ENCODE data around the gene TYROBP.
"Not testable (repeated sequence)": the region's sequence is repeated elsewhere in the genome, so short reads cannot be mapped to it uniquely, and the experiment has no call there.

TYROBP gene

DNA sequence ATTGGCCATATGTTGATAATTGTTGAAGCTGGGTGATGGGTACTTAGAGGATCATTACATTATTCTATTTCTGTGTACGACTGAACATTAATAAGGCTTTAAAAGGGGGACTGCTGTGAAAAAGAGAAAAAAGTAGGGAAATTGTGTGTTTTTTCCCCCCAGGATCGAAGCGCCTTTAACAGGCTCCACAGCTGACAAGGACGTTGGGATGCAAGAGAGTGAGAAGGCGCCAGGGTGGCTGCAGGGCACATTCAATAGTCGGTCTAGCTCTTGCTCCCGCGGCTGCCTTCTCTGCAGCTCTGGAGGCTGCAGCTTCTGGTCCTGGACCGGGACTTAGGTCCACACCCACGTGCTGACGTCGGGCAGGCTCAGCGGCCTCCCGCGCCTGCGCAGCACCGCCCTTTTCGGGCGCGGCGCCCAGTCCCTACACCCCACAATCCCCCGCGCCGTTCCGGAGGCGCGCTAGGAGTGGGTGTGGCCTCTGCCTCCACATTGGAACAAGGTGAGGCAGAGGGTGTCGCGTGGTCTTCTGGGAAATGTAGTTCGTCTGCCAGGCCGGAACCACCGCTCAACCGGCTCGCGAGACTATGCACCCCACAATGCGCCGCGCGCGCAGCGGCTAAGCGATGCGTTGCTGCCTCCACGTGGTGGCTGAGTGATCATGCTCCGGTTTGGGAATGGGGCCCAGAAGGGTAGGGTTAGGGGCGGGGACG is 23.2 kb upstream of the TYROBP start:
- peak; percentile 97 for DNase-seq

DNA sequence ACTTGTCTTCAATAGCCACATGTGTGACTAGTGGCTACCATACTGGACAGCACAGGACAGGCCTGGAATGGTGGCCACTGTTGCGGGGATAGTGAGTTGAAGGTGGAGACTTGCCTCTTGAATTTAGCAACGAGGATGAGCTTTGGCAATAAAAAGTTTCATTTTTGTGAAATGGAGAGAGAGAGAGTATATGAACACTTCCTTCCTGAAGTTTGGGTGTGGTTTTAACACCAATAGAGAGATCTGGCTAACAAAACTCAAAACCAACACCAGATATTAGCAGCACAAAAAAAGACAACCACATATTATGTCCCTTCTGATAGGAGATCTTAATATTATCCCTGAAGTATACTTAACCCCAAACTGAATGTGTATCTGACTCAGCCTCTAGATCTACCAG is 21.8 kb upstream of the TYROBP start:
- DNase-seq: no peak

DNA sequence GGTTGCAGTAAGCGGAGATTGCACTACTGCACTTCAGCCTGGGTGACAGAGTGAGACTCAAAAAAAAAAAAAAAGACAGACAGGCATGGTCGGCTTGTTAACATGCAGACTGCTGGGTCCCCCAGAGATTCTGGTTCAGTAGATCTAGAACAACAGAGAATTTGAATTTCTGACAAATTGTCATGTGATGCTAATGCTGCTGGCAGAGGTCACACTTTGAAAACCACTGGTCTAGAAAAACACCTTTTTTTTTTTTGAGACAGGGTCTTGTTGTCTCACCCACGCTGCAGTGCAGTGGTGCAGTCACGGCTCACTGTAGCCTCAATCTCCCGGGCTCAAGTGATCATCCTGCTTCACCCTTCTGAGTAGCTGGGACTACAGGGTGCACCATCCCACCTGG is 20.4 kb upstream of the TYROBP start:
- no peak for DNase-seq

DNA sequence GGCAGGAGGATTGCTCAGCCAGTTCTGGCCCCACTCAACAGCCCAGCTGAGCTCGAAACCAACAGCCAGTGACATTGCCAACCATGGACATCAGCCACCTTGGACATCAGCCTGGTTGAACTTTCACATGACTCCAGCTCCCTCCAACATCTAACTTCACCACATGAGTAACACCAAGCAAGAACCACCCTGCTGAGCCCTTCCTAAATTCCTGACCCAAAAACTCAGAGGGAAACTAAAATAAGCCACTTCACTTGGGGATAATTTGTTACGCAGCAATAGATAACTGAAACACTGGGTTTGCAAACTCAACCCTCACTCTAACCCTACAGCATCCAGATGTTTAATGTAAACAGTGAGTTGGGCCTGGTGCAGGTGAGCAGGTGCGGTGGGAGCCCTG is 17.4 kb upstream of the TYROBP start:
- no peak for DNase-seq

DNA sequence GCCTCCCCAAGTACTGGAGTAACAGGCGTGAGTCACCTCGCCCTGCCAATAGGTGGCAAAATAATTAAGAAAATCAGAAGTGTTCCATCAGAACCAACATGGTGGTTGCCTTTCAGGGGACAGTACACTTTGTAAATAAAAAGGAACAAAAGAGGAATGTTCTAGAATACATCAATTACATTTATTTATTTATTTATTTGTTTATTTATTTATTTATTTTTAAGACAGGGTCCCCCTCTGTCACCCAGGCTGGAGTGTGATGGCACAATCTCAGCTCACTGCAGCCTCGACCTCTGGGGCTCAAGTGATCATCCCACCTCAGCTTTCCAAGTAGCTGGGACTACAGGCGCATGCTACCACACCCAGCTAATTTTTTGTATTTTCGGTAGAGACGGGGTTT is 12.9 kb upstream of the TYROBP start:
- DNase-seq: no peak

DNA sequence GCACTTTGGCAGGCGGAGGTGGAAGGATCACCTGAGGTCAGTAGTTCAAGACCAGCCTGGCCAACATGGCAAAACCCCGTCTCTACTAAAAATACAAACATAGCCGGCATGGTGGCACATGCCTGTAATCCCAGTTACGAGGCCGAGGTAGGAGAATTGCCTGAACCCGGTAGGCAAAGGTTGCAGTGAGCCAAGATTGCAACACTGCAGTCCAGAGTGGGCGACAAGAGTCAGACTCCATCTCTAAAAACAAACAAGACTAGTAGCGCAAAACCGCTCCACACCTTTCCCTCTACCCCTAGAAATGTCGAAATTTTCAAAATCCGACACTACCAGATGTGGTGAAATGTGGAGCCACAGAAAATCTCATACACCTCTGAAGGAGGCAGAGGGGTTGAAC is 11.2 kb upstream of the TYROBP start:
- no peak for DNase-seq

DNA sequence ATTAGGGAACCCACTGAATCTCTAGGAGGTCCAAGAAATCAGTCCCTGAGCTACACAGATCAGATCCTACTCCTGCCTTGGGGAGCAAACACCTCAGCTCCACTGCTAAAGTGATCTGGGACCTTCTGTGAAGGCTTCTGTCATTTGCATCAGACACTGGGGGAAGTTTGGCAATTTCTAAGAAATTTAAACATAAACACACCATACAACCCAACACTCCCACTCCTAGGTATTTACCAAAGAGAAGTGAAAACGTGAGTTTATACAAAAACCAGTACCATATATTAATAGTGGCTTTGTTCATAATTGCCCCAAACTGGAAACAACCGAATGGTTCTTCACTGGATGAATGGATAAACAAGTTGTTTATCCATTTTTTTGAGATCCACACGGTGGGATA is 7.3 kb upstream of the TYROBP start:
- DNase-seq: no peak

DNA sequence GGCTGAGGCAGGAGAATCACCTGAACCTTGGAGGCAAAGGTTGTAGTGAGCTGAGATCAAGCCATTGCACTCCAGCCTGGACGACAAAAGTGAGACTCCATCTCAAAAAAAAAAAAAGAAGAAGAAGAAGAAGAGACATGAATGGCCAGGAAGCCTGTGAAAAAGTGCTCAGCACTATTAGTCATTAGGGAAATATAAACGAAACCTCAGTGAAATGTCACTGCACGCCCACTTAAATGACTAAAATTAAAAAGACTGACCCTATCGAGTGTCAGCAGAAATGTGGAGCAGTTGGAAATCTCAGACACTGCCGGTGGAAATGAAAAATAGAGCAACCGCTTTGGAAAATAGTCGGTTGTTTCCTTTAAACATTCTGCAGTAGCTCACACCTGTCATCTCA is 5.5 kb upstream of the TYROBP start:
- no peak for DNase-seq

DNA sequence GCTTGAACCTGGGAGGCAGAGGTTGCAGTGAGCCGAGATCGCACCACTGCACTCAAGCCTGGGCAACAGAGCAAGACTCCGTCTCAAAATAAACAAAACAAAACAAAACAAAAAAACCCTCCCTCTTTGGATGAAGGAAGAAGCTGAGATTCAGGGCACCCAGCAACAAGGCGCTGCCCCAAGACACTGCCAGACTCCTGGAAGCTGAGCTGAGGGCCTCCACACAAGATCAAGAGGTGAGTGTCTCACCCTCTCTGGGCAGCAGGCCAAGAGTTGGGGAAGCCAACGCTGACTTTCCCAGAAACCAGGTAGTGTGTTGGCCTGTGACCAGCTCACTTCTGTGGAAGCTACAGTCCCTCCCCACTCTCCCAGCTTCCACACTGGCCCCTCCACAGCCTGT is 3.7 kb upstream of the TYROBP start:
- DNase-seq: no peak

DNA sequence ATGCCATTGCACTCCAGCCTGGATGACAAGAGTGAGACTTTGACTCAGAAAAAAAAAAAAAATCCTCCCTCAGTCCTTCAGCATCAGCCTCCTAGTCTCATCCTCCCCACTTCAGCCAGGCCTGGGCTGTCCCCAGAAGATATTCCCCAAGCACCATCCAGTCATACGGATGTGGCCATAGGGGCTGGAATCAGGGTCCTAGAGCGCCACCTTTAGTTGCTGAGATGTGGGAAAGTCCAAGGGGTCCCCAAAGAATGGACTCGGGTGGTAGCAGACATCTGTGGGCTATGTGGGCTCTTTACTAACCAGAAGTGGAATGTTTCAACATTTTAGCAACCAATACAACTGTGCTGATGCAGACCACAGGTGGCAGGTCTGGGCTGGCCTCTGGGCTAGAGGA is 3.1 kb upstream of the TYROBP start:
- DNase-seq: no peak

DNA sequence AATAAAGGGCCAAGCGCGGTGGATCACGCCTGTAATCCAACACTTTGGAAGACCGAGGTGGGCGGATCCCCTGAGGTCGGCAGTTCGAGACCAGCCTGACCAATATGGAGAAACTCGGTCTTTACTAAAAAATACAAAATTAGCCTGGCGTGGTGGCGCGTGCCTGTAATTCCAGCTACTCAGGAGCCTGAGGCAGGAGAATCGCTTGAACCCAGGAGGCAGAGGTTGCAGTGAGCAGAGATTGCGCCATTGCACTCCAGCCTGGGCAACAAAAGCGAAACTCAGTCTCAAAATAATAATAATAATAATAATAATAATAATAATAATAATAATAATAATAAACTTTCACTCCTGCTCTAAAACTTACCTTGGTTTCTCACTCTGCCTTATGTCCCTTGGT is 2.3 kb upstream of the TYROBP start:
- DNase-seq: not testable (repeated sequence)

DNA sequence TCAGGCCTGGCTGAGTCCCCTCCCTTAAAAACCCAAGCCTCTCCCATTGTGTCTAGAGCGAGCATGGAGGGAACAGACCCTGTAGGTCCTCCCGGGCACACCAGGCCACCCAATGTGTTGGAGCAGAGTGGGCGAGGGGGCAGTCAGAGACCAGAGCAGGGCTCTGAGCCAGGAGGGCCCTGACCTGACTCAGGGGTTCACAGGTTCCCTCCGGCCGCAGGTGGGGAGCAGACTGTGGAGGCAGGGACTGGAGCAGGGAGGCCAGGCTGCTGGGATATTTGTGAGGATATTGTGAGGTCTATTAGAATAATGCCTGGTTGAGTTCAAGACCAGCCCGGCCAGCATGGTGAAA is 1.6 kb upstream of the TYROBP start:
- DNase-seq: no peak

DNA sequence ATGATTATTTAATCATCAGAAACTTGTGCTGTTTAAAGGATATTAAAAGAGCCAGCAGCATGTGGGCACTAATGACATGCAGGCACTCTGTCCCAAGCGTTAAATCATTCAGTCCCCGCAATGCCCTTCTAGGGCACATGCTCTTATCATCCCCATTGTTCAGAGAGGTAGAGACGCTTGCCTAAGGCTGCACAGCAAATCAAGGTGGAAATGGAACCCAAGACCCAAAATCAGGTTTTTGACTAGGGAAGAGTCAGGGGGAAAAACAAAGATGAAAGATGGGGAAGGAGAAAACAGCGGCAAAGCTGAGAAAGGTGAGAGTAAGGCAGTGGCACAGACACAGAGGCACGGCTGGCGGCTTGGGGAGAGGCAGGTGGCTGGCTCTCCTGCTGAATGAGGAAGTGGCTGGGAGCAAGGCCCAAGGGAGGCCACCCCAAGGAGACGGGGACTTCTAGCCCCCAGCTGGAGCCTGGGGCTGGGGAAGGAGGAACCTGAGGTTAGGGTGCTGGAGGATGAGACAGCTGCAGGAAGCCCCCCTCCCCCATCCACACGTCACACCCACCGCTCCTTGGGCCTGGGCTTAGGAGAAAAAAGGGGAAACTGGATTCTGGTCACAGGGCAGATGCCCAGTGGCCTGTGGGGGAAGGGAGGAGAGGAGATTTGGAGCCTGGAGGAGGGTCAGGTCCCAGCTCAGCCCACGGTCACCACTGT is 1.0 kb upstream of the TYROBP start:
- DNase-seq: no peak

DNA sequence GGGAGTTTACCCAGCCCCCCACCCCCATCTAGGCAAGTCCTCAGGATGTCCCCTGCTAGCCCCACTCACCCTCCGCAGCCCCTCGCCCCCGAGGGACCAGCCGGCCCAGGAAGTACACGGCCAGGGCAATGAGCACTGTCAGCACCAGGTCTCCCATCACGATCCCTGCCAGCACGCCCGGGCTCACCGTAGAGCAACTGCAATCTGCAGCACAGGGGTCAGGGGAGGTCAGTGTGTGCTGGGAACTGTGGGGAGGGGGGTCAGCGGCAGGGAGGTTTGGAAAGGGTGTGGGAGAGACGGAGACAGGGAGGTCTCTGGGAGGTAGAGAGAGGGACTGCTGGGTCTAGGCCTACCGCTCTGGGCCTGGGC is 734 bp downstream of the TYROBP start:
- DNase-seq: no peak

DNA sequence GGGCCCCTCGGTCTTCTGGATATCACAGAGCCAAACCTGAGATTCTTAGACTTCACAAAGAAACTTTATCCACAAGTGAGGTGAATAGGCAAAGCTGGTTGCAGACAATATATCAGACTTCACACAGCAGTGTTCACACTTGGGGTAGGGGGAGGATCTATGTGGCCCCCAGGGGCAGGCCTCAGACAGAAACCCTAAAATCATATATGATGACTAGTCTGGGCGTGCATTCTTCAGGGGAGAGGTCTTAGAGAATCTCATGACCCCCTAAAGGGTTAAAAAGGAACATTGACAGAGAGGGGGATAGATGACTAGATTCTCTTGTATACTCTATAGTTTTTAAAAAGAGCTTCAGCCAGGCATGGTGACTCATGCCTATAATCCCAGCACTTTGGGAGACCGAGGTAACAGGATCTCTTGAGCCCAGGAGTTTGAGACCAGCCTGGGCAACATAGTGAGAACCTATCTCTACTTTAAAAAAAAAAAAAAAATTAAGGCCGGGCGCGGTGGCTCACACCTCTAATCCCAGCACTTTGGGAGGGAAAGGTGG is 2.8 kb downstream of the TYROBP start:
- DNase-seq: no peak

DNA sequence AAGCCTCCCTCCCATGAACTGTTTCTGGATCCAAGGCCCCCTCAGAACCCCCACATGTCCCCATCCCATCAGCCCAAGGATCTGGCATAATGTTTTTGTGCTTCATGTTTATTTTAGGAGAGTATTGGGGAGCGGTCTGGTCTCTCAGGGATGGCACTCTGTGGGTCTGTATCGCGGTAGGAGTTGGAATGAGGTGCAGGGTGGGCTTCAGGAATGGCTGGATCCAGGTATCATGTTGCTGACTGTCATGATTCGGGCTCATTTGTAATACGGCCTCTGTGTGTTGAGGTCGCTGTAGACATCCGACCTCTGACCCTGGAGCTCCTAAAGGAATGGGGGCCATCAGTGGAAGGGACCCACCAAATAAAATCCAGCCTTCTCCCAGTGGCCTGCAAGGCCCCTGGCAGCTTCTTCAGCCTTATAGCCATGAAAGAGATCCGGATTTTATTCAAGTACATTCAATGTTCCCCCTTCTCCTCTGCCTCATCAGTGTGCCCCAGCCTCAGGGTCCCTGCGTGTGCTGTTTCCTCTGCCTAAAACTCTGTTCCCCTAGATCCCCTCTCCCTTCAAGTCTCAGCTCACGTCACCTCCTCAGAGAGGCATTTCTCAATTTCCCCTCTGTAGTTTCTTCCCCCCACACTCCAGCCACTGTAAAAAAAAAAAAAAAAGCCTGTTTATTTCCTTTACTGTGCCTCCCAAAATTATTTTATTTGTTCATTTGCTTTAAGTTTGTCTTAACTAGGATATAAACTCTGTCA is 3.6 kb downstream of the TYROBP start:
- DNase-seq: no peak

DNA sequence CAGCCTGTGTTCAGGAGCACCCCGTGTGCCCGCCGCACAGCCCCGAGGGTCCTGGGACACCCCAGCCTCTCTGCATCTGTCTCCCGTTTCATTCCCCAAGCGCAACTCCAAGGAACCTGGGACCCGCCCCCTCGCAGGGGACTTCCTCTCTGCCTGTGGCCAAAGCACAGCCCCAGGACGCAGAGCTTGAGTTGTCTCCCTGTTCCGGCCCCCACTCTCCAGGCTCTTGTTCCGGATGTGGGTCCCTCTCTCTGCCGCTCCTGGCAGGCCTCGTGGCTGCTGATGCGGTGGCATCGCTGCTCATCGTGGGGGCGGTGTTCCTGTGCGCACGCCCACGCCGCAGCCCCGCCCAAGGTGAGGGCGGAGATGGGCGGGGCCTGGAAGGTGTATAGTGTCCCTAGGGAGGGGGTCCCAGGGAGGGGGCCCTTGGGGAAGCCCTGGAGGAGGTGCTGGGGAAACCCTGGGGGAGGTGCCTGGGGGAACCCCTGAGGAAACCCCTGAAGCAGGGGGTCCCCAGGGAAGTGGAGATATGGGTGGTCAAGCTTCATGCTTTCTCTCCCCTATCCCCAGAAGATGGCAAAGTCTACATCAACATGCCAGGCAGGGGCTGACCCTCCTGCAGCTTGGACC is 4.4 kb downstream of the TYROBP start:
- DNase-seq: peak; percentile 84

DNA sequence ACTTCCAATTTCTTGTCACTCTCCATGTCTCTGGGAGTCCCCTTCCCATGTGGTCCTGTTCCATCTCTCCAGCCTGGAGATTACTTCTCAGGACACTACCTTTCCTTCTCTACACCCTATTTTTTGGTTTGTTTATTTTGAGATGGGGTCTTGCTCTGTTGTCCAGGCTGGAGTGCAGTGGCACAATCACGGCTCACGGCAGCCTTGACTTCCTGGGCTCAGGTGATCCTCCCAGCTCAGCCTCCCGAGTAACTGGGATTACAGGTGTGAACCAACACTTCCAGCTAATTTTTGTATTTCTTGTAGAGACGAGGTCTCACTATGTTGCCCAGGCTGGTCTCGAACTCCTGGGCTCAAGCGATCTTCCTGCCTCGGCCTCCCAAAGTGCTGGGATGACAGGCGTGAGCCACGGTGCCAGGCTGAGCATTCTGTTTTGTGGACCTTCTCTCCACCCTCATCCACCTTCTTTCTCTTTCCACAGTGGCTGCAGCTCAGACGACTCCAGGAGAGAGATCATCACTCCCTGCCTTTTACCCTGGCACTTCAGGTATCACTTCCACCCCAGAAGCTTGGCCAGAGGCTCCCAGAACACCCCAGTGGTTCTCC is 5.1 kb downstream of the TYROBP start:
- DNase-seq: no peak

DNA sequence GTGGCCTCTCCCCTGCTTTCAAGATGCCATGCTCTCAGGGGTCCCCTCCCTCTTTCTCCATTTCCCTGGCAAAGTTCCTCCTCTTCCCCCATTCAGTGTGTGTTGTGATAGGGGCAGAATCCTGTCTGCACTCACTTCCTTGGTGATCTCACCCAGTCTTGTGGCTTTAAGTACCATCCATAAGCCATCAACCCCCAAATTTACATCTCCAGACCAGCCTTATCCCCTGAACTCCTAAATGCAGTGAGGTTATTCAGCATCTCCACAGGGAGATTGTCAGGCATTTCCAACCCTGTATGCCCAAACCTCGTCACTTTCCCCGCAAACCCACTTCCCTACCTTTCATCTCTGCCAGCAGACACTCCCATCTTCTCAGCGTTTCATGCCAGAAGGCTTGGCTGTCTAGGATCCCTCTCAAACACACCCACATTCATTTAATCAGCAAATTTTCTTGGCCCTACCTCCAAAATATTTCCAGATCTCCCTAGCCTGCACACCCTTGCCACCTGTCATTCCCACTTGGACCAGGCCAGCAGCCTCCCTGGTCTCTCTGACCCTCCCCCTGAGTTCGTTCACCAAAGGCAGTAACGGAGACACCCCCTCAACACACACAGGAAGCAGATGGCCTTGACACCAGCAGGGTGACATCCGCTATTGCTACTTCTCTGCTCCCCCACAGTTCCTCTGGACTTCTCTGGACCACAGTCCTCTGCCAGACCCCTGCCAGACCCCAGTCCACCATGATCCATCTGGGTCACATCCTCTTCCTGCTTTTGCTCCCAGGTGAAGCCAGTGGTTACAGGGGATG is 6.0 kb downstream of the TYROBP start, which contains the start of gene HCST:
Gene HCST (plus strand): TSS at position 676 of the 808 bp plus-strand sequence. CDS start 65 bp downstream, at position 741.
- no peak for DNase-seq

DNA sequence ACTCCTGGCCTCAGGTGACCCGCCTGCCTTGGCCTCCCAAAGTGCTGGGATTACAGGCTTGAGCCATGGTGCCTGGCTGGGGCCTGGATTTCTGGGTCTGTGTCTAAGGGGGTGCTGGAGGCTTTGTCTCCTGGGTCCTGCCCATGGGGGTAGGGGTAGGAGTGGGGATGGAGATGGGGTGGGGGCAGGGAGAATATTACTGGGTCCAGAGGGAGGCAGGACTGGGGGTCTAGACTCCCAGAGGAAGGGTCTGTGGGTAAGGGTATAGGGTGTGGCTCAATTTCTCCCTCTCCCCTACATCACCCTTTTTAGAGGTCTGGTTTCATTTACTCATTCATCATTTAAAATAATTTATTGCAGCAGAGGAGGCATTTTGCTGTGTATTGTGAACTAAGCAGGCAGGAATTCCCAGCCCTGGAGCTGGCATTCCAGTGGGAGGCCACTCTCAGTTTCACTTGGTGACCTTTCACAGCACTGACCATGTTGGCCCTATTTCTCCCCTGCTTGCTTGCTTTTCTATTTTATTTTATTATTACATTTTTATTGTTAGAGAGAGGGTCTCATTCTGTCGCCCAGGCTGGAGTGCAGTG is 6.9 kb downstream of the TYROBP start:
- DNase-seq: no peak

DNA sequence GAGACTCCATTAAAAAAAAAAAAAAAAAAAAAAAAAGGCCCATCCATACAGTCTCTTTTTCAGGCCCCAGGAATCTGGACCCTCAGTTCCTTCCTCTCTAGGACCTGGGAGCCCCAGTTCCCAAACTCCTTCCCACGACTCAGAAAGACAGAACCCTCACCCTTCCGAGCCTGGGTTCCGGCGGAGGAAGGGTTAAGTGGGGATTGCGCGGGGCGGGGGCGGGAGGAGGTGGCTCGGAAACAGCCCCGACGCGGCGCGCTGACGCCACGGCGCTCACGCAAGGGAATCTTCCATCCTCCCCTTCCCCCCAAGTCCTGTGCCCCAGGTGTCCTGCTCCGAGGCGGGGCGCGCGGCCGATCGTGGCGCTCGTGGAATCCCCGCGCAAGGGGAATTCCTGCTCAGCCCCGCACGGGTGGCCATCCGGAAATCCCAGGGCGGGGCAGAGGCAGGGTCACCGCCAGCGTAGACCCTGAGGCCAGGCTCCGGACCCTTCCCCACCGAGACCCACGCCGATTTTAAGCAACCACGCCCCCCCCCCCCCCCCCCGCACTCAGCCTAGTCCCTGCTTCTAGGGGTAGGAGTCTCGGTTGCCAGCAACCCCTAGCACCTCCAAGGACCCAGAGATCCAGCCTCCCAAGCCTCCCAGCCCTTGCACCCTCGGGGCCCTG is 8.4 kb downstream of the TYROBP start:
- DNase-seq: peak; percentile 85

Measured in stimulated activated CD4-positive, alpha-beta T cell treated with anti-CD3 and anti-CD28 coated beads, Interleukin-12 subunit alpha, Interleukin-12 subunit beta, amount 100 ng/mL, for 4 hours (primary cell).